Measurements from ENCODE around the gene ASCC1. TPM values are rescaled to one million over a fixed set of nuclear protein-coding genes. Genes with fewer than 3 reads are reported as not detected.

ASCC1 gene
- total RNA-seq, 2 experiments from 2014 or later: 61.6 to 68.5 TPM

DNA sequence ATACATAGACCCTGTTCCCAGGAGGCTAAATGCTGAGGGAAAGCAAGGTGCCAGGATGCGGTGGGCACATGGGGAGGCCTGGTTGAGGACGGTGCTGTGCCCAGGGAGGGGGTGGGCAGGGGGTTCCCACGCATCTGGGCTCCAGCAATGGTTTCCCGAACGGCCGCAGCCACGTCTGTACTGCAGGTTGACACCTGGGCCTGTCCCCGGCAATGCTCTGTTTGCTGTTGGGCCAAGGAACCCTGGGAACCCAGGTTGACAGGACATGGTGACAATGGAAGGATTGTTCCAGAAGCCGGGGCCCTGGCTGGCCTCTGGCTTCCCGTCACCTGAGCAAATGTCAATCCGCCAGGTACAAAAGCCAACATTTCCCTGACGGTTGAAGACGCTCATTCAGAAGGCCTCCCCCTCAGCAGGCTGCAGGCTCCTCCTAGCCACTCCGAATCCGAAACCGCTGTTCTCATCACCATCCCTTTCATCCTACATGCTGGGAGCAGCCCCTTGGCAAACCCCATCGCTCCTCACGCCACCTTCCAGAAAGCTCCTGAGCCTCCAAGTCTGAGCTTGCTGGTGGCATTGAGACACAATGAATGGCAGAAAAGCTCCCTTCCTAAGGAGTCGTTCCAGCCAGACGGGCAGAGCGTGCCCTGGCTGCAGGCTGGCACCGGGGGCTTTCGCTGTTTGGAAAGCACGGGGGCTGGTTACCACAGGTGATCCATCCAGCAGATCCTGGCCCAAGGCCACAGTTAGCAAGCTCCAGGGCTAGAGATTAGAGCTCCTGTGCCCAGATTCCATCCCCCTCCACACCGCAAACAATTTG lies 158.9 kb downstream of the ASCC1 start:
- CTCF ChIA-PET: interaction anchor here (0.7 to 3.6 kb wide), 7 partner anchors 8 to 283 kb away, joined by 3 to 18 read pairs (median 4); no protein-coding TSS in a partner anchor
- H3K9me3 Mint-ChIP-seq: no peaks in the 10 kb centered on the region
- H3K27ac Mint-ChIP-seq: no peak overlapping the region
- H3K36me3 Mint-ChIP-seq (ENCODE audit: low read depth): peaks cover 5% of the 10 kb centered on the region
- no peak for DNase-seq
- H3K4me3 Mint-ChIP-seq: no peak overlapping the region
- peaks cover 31% of the 10 kb centered on the region for H3K4me1 Mint-ChIP-seq (ENCODE audit: low read depth)
- intact Hi-C loops (cut with micrococcal nuclease): no loop called here
- no peaks in the 10 kb centered on the region for H3K27me3 Mint-ChIP-seq (ENCODE audit: low read depth)

DNA sequence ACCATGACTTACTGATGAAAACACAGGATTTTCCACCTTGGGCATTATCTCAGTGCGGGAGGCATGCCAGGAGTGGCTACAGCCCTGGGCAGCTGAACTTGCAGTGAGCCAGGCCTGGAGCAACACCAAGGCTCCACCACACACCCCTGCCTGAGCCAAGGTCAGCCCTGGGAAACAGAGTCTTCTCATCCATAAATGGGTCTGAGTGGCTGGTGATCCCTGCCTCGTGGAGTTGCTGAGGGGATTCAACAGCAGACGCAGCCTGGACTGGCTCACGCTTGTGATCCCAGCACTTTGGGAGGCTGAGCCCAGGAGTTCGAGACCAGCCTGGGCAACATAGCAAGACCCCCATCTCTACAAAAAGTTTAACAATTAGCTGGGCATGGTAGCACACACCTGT lies 160.0 kb downstream of the ASCC1 start:
- peaks cover 3% of the 10 kb centered on the region for H3K36me3 Mint-ChIP-seq (ENCODE audit: low read depth)
- H3K4me3 Mint-ChIP-seq: no peak overlapping the region
- no peak for DNase-seq
- no peaks in the 10 kb centered on the region for H3K27me3 Mint-ChIP-seq (ENCODE audit: low read depth)
- no peaks in the 10 kb centered on the region for H3K9me3 Mint-ChIP-seq
- CTCF ChIA-PET: interaction anchor here (0.7 kb wide), 1 partner anchor 160 kb away, joined by 3 read pairs; no protein-coding TSS in a partner anchor
- intact Hi-C loops (cut with micrococcal nuclease): no loop called here
- no peak overlapping the region for H3K27ac Mint-ChIP-seq
- peaks cover 29% of the 10 kb centered on the region for H3K4me1 Mint-ChIP-seq (ENCODE audit: low read depth)

DNA sequence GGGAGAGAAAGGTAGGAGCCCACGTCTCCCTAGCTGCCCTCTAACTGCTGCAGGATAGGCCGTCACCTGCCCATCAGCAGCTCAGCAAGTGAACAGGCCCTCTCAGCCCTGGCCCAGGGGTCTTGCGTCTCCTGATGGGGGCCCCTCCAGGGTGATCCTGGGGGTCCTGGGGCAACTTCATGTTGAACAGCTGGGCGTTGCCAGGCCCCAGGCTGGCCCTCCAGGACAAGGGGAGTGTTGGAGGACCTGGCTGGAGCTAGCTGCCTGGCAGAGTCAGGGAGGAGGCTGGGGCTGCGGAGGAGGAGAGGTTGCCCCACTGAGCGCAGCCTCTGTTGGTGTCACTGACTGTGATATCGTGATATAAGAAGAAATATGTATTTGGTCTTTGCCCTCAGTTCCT lies 162.4 kb downstream of the ASCC1 start:
- Mint-ChIP-seq H3K9me3 (no peaks in the 10 kb centered on the region), H3K27me3 (ENCODE audit: low read depth) (no peaks in the 10 kb centered on the region)
- intact Hi-C loops (cut with micrococcal nuclease): no loop called here

DNA sequence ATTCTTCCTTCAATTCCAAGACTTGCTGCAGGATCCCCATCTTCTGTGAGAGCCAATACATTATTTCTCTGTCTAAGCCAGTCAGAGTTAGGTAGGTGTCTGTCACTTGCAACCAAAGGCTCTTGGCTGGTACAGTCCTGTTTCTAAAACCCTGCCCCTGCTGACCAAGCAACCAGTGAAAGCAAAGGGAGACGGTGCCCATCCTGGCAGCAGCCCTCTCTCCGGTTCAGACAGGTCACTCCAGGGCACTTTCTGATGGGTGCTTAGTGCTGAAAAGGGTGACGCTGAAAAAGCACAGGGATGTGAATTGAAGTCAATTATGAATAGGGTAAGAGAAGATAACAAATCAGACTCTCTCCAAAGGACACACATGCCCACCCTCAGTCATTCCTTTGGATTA lies 165.2 kb downstream of the ASCC1 start:
- DNase-seq: no peak
- no peak overlapping the region for H3K27ac Mint-ChIP-seq
- H3K27me3 Mint-ChIP-seq (ENCODE audit: low read depth): no peaks in the 10 kb centered on the region
- H3K9me3 Mint-ChIP-seq: peaks cover 4% of the 10 kb centered on the region
- H3K4me3 Mint-ChIP-seq: no peak overlapping the region
- H3K36me3 Mint-ChIP-seq (ENCODE audit: low read depth): no peaks in the 10 kb centered on the region
- intact Hi-C loops (cut with micrococcal nuclease): no loop called here
- CTCF ChIA-PET: interaction anchor here (1.2 to 9.7 kb wide), 4 partner anchors 96 to 286 kb away, joined by 4 to 149 read pairs (median 88); no protein-coding TSS in a partner anchor
- H3K4me1 Mint-ChIP-seq (ENCODE audit: low read depth): peaks cover 6% of the 10 kb centered on the region

More for the DNA sequence above, 162.4 kb downstream of the ASCC1 start:
- DNase-seq: no peak
- H3K4me3 Mint-ChIP-seq: no peak overlapping the region
- CTCF ChIA-PET: interaction anchor here (0.8 kb wide), 1 partner anchor 288 kb away, joined by 3 read pairs; no protein-coding TSS in a partner anchor
- H3K36me3 Mint-ChIP-seq (ENCODE audit: low read depth): no peaks in the 10 kb centered on the region
- no peak overlapping the region for H3K27ac Mint-ChIP-seq
- peaks cover 10% of the 10 kb centered on the region for H3K4me1 Mint-ChIP-seq (ENCODE audit: low read depth)

DNA sequence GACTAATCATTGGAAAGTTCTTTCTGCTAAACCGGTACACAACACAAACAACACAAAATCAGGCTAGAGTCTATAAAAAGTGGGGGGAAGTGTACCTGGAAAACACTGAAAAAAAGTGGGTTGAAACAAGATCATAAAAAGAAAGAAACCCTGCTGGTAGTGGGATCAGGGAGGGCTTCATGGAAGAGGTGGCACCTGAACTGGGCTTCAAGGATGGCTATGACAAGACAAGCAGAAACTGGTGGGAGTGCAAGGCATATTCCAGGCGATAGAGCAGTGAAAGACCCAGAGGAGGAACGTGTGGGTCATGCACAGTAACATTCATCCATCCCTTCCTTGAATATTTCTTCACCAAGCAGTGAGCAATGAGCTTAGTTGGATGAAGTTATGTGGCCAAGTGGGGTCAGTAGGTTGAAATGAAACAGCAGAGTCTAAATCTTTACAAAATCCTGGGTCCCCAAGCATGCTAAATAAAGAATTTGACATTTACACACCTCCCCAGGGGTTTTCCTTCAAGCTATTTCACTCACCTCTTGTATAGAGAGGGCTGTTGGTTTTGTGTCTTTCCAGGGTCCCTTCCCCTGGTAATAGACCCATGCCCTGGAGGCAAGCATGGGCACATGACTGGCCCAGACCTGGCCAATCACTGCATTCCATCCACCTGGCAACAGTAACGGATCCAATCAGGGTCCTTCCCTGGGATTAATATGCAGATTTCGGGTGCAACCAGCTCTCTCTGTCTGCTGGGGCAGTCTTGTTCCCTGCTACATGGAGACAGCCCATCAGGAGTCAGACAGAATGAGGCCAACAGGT lies 165.9 kb downstream of the ASCC1 start:
- Mint-ChIP-seq H3K27me3 (ENCODE audit: low read depth) (no peaks in the 10 kb centered on the region), H3K27ac (no peak overlapping the region), H3K4me1 (ENCODE audit: low read depth) (peaks cover 6% of the 10 kb centered on the region), H3K9me3 (peaks cover 4% of the 10 kb centered on the region), H3K36me3 (ENCODE audit: low read depth) (no peaks in the 10 kb centered on the region), H3K4me3 (no peak overlapping the region)
- intact Hi-C loops (cut with micrococcal nuclease): loop anchor here (2.0 to 5.0 kb wide), 2 partner anchors 65 to 733 kb away; partner anchors contain the start of gene SLC29A3
- DNase-seq: no peak
- CTCF ChIA-PET: interaction anchor here (0.6 to 9.7 kb wide), 16 partner anchors 9 to 564 kb away, joined by 3 to 149 read pairs (median 6); no protein-coding TSS in a partner anchor

DNA sequence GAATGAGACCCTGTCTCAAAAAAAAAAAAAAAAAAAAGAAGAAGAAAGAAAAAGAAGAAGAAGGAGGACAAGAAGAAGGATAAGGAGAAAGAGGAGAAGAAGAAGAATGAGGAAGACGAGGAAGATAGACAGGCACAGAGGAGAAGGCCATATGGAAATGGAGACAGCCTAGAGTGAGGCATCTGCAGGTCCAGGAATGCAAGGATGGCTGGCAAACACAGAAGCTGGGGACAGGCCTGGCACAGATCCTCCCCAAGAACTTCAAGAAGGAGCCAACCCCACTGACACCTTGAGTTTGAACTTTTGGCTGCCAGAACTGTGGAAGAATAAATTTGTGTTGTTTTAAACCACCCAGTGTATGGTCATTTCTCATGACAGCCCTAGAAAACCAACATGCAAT lies 166.6 kb downstream of the ASCC1 start:
- Mint-ChIP-seq H3K27me3 (ENCODE audit: low read depth) (no peaks in the 10 kb centered on the region), H3K36me3 (ENCODE audit: low read depth) (no peaks in the 10 kb centered on the region), H3K4me1 (ENCODE audit: low read depth) (peaks cover 3% of the 10 kb centered on the region), H3K9me3 (peaks cover 4% of the 10 kb centered on the region), H3K27ac (no peak overlapping the region), H3K4me3 (no peak overlapping the region)
- CTCF ChIA-PET: interaction anchor here (0.6 to 9.7 kb wide), 45 partner anchors 9 to 565 kb away, joined by 3 to 149 read pairs (median 5); partner anchors contain the start of genes CHST3, DNAJB12 and PSAP
- no peak for DNase-seq
- intact Hi-C loops (cut with micrococcal nuclease): loop anchor here (2.0 to 5.0 kb wide), 2 partner anchors 65 to 732 kb away; partner anchors contain the start of gene SLC29A3

DNA sequence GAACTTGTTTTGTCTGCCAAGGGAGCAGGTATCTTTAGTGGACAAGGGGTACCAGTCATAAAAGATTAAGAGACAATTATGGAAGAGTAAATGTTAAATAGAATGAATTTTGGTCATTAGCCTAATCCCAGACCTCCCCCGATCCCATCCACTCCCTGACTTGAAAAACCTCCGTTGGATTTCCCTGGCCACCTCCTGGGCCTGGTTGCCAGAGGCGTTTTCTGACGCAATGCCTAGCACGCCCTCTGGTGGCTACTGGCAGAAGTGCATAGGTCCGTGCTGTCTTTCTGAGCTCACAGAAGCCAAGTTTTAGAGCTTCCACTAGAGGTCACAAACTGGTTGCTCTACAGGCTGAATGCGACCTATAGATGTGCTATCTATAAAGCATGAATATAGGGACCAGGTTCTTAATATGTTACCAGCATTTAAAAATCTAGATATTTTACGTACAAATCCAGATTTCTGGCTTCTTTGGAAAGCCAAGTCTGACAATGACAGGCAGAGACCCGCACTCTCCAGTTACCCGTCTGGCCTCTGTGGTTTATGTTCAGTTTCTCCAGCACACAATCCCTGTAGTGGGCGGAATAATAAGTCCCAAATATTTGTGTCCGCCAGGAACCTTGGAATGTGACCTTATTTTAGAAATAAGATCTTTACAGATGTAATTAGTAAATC lies 167.5 kb downstream of the ASCC1 start:
- H3K36me3 Mint-ChIP-seq (ENCODE audit: low read depth): no peaks in the 10 kb centered on the region
- no peaks in the 10 kb centered on the region for H3K27me3 Mint-ChIP-seq (ENCODE audit: low read depth)
- intact Hi-C loops (cut with micrococcal nuclease): loop anchor here (1.0 to 5.0 kb wide), 8 partner anchors 64 to 731 kb away; partner anchors contain the start of gene SLC29A3
- H3K4me3 Mint-ChIP-seq: no peak overlapping the region
- no peak overlapping the region for H3K27ac Mint-ChIP-seq
- CTCF ChIA-PET: interaction anchor here (0.6 to 9.7 kb wide), 68 partner anchors 9 to 649 kb away, joined by 3 to 149 read pairs (median 4); partner anchors contain the start of genes ANAPC16, ASCC1, CHST3 and DNAJB12
- H3K4me1 Mint-ChIP-seq (ENCODE audit: low read depth): peaks cover 3% of the 10 kb centered on the region
- DNase-seq: peak; percentile 98
- H3K9me3 Mint-ChIP-seq: peaks cover 4% of the 10 kb centered on the region

Other genes with a start within 250 kb of the ASCC1 start
- 100 to 1,000 TPM; 205 to 208 TPM for gene SPOCK2, start 127.7 kb downstream of the ASCC1 start, total RNA-seq
- 100 to 1,000 TPM; 127 to 128 TPM for gene ANAPC16, start 264 bp downstream of the ASCC1 start, total RNA-seq
- gene DDIT4, start 57.6 kb upstream of the ASCC1 start, total RNA-seq: 100 to 1,000 TPM; 684 to 689 TPM
- 10 to 100 TPM; 13.7 to 14.1 TPM for gene DNAJB12, start 138.6 kb upstream of the ASCC1 start, total RNA-seq

Data from activated naive CD4-positive, alpha-beta T cell treated with anti-CD3 and anti-CD28 coated beads for 36 hours (primary cell).